GM23248 (cell line): ENCODE data around the gene MAGI1.

Experiments used
- EZH2 ChIP-seq: fragments of 200-600 bp; sonication (generic); IDR thresholded peaks from 2 replicates; pipeline ENCODE4 v1.6.1; 2018; ENCODE audit warnings: antibody characterized with exemption, mild to moderate bottlenecking; ENCODE audit not compliant: insufficient read depth, poor library complexity, severe bottlenecking
- EZH2phosphoT487 ChIP-seq: fragments of 200-600 bp; sonication (generic); IDR thresholded peaks from 2 replicates; pipeline ENCODE4 v1.6.1; 2018; ENCODE audit warnings: antibody characterized with exemption, moderate library complexity, mild to moderate bottlenecking, low read depth; ENCODE audit not compliant: insufficient read depth

DNA sequence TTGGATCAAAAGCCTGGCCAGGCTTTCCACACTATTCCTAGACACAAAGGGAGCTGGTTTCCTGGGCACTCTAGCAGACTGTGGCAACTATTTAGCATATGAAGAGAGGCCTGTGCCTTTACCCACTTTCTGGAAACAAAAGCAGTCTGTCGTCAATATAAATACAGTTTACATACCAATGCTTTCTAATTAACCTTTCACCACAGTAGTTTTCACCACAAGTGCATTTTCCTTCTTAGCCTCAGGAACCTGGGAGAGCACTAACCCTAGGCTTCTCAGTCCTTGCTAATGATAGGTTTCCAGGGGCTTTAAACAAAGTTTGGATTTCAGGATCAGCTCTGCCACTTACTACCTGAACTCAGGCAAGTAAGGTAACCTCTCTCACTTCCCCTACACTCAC, 499.1 kb downstream of the MAGI1 start:
- TF ChIP-seq EZH2: no peak
- TF ChIP-seq EZH2phosphoT487: no peak
